ENCODE data around the gene GLB1L3. TPM values are rescaled to one million over a fixed set of nuclear protein-coding genes. Genes with fewer than 3 reads are reported as not detected.
A peak's percentile ranks its signal among the peaks of the same experiment; 100 is the strongest.

The GLB1L3 gene, protein sequence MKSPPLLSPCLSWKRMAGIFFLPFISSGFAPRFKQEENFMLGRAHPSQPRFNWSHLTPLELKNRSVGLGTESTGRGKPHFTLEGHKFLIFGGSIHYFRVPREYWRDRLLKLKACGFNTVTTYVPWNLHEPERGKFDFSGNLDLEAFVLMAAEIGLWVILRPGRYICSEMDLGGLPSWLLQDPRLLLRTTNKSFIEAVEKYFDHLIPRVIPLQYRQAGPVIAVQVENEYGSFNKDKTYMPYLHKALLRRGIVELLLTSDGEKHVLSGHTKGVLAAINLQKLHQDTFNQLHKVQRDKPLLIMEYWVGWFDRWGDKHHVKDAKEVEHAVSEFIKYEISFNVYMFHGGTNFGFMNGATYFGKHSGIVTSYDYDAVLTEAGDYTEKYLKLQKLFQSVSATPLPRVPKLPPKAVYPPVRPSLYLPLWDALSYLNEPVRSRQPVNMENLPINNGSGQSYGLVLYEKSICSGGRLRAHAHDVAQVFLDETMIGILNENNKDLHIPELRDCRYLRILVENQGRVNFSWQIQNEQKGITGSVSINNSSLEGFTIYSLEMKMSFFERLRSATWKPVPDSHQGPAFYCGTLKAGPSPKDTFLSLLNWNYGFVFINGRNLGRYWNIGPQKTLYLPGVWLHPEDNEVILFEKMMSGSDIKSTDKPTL
- polyA plus RNA-seq (2.2 to 4.6 TPM (median 3.0 TPM) in 3 replicates), polyA minus RNA-seq (1.5 to 2.6 TPM (median 2.5 TPM) in 3 replicates)
- polyA plus RNA-seq (2011; ENCODE audit: low read depth): 1.4 TPM
- polyA plus RNA-seq (2011; cell fraction: cytosol; rRNA removed): 1.7 and 1.9 TPM in 2 replicates
- 16.2 and 20.9 TPM in 2 replicates for polyA plus RNA-seq (2011; cell fraction: nucleus; rRNA removed)
- polyA plus RNA-seq (2012; ENCODE audit: low replicate concordance): 2.8 and 4.0 TPM in 2 replicates
- 1.9 TPM for polyA minus RNA-seq (2011; cell fraction: cytosol; rRNA and poly(A)+ RNA removed)
- 5.9 and 6.9 TPM in 2 replicates for polyA minus RNA-seq (2011; cell fraction: nucleus; rRNA and poly(A)+ RNA removed)

GRCh38 chr11:134275534-134276395, at the start of gene GLB1L3:
TSS of gene GLB1L3 (plus strand) at chr11:134276379. CDS start at chr11:134276741, 362 bp downstream.
- DNase-seq (ENCODE audit: low read depth, low spot score) (no peak), FAIRE-seq (peak; percentile 91)
- no peaks in the 10 kb centered on the region for H3K9me3 ChIP-seq (ENCODE audit: control insufficient read depth, low read depth, low read length)
- H3K4me2 ChIP-seq (ENCODE audit: control insufficient read depth, extremely low read depth, insufficient read depth, low read depth, low read length): peak within 1 kb of the TSS; percentile 63
- H4K20me1 ChIP-seq (ENCODE audit: control insufficient read depth, extremely low read depth, insufficient read depth, low read length): no peaks in the 10 kb centered on the region
- peaks cover 15% of the 10 kb centered on the region for H3K79me2 ChIP-seq (ENCODE audit: control insufficient read depth, insufficient read depth, low read length)
- TF ChIP-seq, protein P1, sequence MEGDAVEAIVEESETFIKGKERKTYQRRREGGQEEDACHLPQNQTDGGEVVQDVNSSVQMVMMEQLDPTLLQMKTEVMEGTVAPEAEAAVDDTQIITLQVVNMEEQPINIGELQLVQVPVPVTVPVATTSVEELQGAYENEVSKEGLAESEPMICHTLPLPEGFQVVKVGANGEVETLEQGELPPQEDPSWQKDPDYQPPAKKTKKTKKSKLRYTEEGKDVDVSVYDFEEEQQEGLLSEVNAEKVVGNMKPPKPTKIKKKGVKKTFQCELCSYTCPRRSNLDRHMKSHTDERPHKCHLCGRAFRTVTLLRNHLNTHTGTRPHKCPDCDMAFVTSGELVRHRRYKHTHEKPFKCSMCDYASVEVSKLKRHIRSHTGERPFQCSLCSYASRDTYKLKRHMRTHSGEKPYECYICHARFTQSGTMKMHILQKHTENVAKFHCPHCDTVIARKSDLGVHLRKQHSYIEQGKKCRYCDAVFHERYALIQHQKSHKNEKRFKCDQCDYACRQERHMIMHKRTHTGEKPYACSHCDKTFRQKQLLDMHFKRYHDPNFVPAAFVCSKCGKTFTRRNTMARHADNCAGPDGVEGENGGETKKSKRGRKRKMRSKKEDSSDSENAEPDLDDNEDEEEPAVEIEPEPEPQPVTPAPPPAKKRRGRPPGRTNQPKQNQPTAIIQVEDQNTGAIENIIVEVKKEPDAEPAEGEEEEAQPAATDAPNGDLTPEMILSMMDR (optimal IDR thresholded peaks at IDR 0.05 in 1 of 3, IDR thresholded peaks at IDR 0.05 in 1 of 3, conservative IDR thresholded peaks at IDR 0.05 in 1 of 3; ENCODE audit: extremely low read depth in 1 of 3, insufficient read depth in 2 of 3, low read length in 3 of 3): peak; percentile 49 to 72 (median 58)
- TF ChIP-seq EZH2 (IDR thresholded peaks at IDR 0.05; ENCODE audit: low read length): no peak
- peak within 1 kb of the TSS; percentile 76 for H3K9ac ChIP-seq (ENCODE audit: control insufficient read depth, extremely low read depth, insufficient read depth, low read length)
- H3K27ac ChIP-seq (ENCODE audit: control insufficient read depth, insufficient read depth, low read length): peak within 1 kb of the TSS; percentile 41
- H3K36me3 ChIP-seq (ENCODE audit: control insufficient read depth in 2 of 2, extremely low read depth in 1 of 2, insufficient read depth in 2 of 2, low read length in 2 of 2): no peaks in the 10 kb centered on the region
- dilution Hi-C loops (cut with MboI; ENCODE audit: extremely low pct_ligation_motif_present, low sequenced_read_pairs): no loop called here
- H2AFZ ChIP-seq (ENCODE audit: control insufficient read depth, low read length): peak within 1 kb of the TSS; percentile 90
- no peaks in the 10 kb centered on the region for H3K9me1 ChIP-seq (ENCODE audit: control insufficient read depth, extremely low read depth, insufficient read depth, low read length)
- peak within 1 kb of the TSS; percentile 67 to 93 (median 68) for H3K4me3 ChIP-seq (ENCODE audit: control insufficient read depth in 2 of 3, extremely low read depth in 1 of 3, insufficient read depth in 2 of 3, low read depth in 1 of 3, low read length in 3 of 3)
- no peaks in the 10 kb centered on the region for H3K27me3 ChIP-seq (ENCODE audit: control insufficient read depth, extremely low read depth, insufficient read depth, low read length)
- H3K4me1 ChIP-seq (ENCODE audit: control insufficient read depth, extremely low read depth, insufficient read depth, low read length): peaks cover 11% of the 10 kb centered on the region

GRCh38 chr11:134226806-134227325, 49.3 kb upstream of the GLB1L3 start:
- Histone ChIP-seq H3K9me1 (ENCODE audit: control insufficient read depth, extremely low read depth, insufficient read depth, low read length) (peaks cover 2% of the 10 kb centered on the region), H2AFZ (ENCODE audit: control insufficient read depth, low read length) (no peak overlapping the region), H3K9ac (ENCODE audit: control insufficient read depth, extremely low read depth, insufficient read depth, low read length) (no peak overlapping the region), H3K4me3 (ENCODE audit: control insufficient read depth in 2 of 3, extremely low read depth in 1 of 3, insufficient read depth in 2 of 3, low read depth in 1 of 3, low read length in 3 of 3) (no peak overlapping the region), H3K27ac (ENCODE audit: control insufficient read depth, insufficient read depth, low read length) (no peak overlapping the region), H3K79me2 (ENCODE audit: control insufficient read depth, insufficient read depth, low read length) (peaks cover 78% of the 10 kb centered on the region), H3K4me1 (ENCODE audit: control insufficient read depth, extremely low read depth, insufficient read depth, low read length) (peaks cover 24% of the 10 kb centered on the region), H3K36me3 (ENCODE audit: control insufficient read depth in 2 of 2, extremely low read depth in 1 of 2, insufficient read depth in 2 of 2, low read length in 2 of 2) (peaks cover 0 to 8% of the 10 kb centered on the region in 2 experiments), H3K4me2 (ENCODE audit: control insufficient read depth, extremely low read depth, insufficient read depth, low read depth, low read length) (peak overlapping the region; percentile 88), H3K27me3 (ENCODE audit: control insufficient read depth, extremely low read depth, insufficient read depth, low read length) (no peaks in the 10 kb centered on the region), H3K9me3 (ENCODE audit: control insufficient read depth, low read depth, low read length) (no peaks in the 10 kb centered on the region), H4K20me1 (ENCODE audit: control insufficient read depth, extremely low read depth, insufficient read depth, low read length) (peaks cover 2% of the 10 kb centered on the region)
- dilution Hi-C loops (cut with MboI; ENCODE audit: extremely low pct_ligation_motif_present, low sequenced_read_pairs): no loop called here
- DNase-seq (ENCODE audit: low read depth, low spot score) (no peak), FAIRE-seq (no peak)
- TF ChIP-seq EZH2 (IDR thresholded peaks at IDR 0.05; ENCODE audit: low read length): no peak
- TF ChIP-seq, protein P1 (optimal IDR thresholded peaks at IDR 0.05 in 1 of 3, IDR thresholded peaks at IDR 0.05 in 1 of 3, conservative IDR thresholded peaks at IDR 0.05 in 1 of 3; ENCODE audit: extremely low read depth in 1 of 3, insufficient read depth in 2 of 3, low read length in 3 of 3): no peak

Data from keratinocyte (primary cell).